ENCODE measurements around the gene DCDC2C. TPM values are rescaled to one million over a fixed set of nuclear protein-coding genes. Genes with fewer than 3 reads are reported as not detected.

DCDC2C gene
- total RNA-seq, 6 experiments from 2014 or later: not detected

DNA sequence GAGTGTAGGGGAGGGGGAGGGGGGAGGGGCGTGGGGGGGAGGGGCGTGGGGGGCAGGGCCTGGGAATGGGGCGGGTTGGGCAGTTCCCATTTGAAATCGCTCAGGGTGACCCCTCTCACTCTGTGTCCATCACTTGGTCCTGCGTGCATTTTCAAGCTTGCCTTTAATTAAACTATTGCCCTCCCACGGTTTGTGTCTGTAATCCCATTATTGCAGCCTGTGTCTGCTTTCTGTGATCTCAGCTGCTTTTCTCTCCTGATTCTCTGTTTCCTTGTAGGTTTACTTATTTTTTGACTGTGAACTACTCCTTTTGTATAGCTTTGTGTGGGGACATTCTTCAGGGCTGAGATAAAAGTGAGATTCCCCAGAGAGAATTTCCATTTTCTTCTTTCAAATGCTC lies 1.3 kb downstream of the DCDC2C start:
- peaks cover 7% of the 10 kb centered on the region for H3K9me3 Mint-ChIP-seq
- H3K4me1 Mint-ChIP-seq (ENCODE audit: low read depth): no peaks in the 10 kb centered on the region
- no peaks in the 10 kb centered on the region for H3K27me3 Mint-ChIP-seq (ENCODE audit: insufficient read depth)
- no peak overlapping the region for H3K27ac Mint-ChIP-seq
- no peak overlapping the region for H3K4me3 Mint-ChIP-seq
- H3K36me3 Mint-ChIP-seq (ENCODE audit: low read depth): peaks cover 5% of the 10 kb centered on the region; the same call in 1 of the 2 replicates
- TF ChIP-seq, protein P1, sequence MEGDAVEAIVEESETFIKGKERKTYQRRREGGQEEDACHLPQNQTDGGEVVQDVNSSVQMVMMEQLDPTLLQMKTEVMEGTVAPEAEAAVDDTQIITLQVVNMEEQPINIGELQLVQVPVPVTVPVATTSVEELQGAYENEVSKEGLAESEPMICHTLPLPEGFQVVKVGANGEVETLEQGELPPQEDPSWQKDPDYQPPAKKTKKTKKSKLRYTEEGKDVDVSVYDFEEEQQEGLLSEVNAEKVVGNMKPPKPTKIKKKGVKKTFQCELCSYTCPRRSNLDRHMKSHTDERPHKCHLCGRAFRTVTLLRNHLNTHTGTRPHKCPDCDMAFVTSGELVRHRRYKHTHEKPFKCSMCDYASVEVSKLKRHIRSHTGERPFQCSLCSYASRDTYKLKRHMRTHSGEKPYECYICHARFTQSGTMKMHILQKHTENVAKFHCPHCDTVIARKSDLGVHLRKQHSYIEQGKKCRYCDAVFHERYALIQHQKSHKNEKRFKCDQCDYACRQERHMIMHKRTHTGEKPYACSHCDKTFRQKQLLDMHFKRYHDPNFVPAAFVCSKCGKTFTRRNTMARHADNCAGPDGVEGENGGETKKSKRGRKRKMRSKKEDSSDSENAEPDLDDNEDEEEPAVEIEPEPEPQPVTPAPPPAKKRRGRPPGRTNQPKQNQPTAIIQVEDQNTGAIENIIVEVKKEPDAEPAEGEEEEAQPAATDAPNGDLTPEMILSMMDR (IDR thresholded peaks at IDR 0.05): no peak
- DNase-seq: no peak

- peaks cover 5% of the 10 kb centered on the region; the same call in 1 of the 2 replicates for H3K36me3 Mint-ChIP-seq (ENCODE audit: low read depth)
- H3K4me1 Mint-ChIP-seq (ENCODE audit: low read depth): no peaks in the 10 kb centered on the region
- no peak for DNase-seq
- no peaks in the 10 kb centered on the region; the same call in 1 of the 2 replicates for H3K27me3 Mint-ChIP-seq (ENCODE audit: insufficient read depth)
- no peak overlapping the region for H3K4me3 Mint-ChIP-seq
- peaks cover 7% of the 10 kb centered on the region for H3K9me3 Mint-ChIP-seq
- TF ChIP-seq, protein P1 (IDR thresholded peaks at IDR 0.05): no peak
- H3K27ac Mint-ChIP-seq: no peak overlapping the region
Measured at GRCh38 chr2:3705782-3706181, 2.4 kb downstream of the DCDC2C start.

- H3K27ac Mint-ChIP-seq: no peak overlapping the region
- no peaks in the 10 kb centered on the region for H3K4me1 Mint-ChIP-seq (ENCODE audit: low read depth)
- no peak overlapping the region for H3K4me3 Mint-ChIP-seq
- H3K36me3 Mint-ChIP-seq (ENCODE audit: low read depth): peaks cover 5% of the 10 kb centered on the region; the same call in 1 of the 2 replicates
- no peak for DNase-seq
- TF ChIP-seq, protein P1 (IDR thresholded peaks at IDR 0.05): no peak
- peaks cover 12% of the 10 kb centered on the region for H3K9me3 Mint-ChIP-seq
- H3K27me3 Mint-ChIP-seq (ENCODE audit: insufficient read depth): no peaks in the 10 kb centered on the region; the same call in 1 of the 2 replicates
Measured at GRCh38 chr2:3706892-3707291, 3.5 kb downstream of the DCDC2C start.

GRCh38 chr2:3708576-3708975 lies 5.2 kb downstream of the DCDC2C start:
- peaks cover 16% of the 10 kb centered on the region for H3K9me3 Mint-ChIP-seq
- TF ChIP-seq, protein P1 (IDR thresholded peaks at IDR 0.05): no peak
- no peak overlapping the region for H3K27ac Mint-ChIP-seq
- no peak overlapping the region for H3K4me3 Mint-ChIP-seq
- no peak for DNase-seq
- no peaks in the 10 kb centered on the region for H3K4me1 Mint-ChIP-seq (ENCODE audit: low read depth)
- H3K27me3 Mint-ChIP-seq (ENCODE audit: insufficient read depth): no peaks in the 10 kb centered on the region; the same call in 1 of the 2 replicates
- H3K36me3 Mint-ChIP-seq (ENCODE audit: low read depth): peaks cover 5% of the 10 kb centered on the region; the same call in 1 of the 2 replicates

DNA sequence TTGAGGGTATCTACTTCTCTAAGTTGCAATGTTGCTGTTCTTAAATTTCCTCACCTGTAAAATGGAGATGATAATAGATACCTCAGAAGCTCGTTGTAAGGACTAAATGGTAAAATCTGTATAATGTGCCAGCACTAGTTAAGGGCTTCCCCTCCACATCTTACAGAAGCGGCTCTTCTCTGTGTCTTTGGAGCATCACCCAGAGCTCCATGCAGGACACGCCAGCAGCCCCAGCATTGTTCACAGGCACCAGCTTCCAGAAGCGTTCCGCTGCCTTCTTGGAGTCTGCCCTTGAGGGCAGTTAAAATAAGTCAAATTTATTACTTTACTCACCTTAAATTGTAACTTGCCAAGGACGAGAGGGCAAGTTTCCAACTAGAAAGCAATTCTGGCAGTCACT lies 5.8 kb downstream of the DCDC2C start:
- Mint-ChIP-seq H3K27me3 (ENCODE audit: insufficient read depth) (no peaks in the 10 kb centered on the region; the same call in 1 of the 2 replicates), H3K9me3 (peaks cover 16% of the 10 kb centered on the region), H3K36me3 (ENCODE audit: low read depth) (peaks cover 5% of the 10 kb centered on the region; the same call in 1 of the 2 replicates), H3K4me3 (no peak overlapping the region), H3K27ac (no peak overlapping the region), H3K4me1 (ENCODE audit: low read depth) (no peaks in the 10 kb centered on the region)
- TF ChIP-seq, protein P1 (IDR thresholded peaks at IDR 0.05): no peak
- no peak for DNase-seq

Data from HFFc6 (cell line).